ENCODE results near the gene UNC13A.

UNC13A gene

GRCh38 chr19:17669419-17669818 lies 18.7 kb downstream of the UNC13A start:
- no peak for DNase-seq (ENCODE audit: low spot score)

- no peak for DNase-seq (ENCODE audit: low spot score)
Measured at GRCh38 chr19:17665058-17665457, 23.1 kb downstream of the UNC13A start.

- no peak for DNase-seq (ENCODE audit: low spot score)
Measured at GRCh38 chr19:17659996-17660395, 28.2 kb downstream of the UNC13A start.

- DNase-seq (ENCODE audit: low spot score) = no peak
Measured at GRCh38 chr19:17658666-17659065, 29.5 kb downstream of the UNC13A start.

GRCh38 chr19:17658240-17658639 lies 29.9 kb downstream of the UNC13A start:
- no peak for DNase-seq (ENCODE audit: low spot score)

- no peak for DNase-seq (ENCODE audit: low spot score)
Measured at GRCh38 chr19:17656970-17657369, 31.2 kb downstream of the UNC13A start.

- no peak for DNase-seq (ENCODE audit: low spot score)
Measured at GRCh38 chr19:17655751-17656472, 32.2 kb downstream of the UNC13A start.

GRCh38 chr19:17654993-17655392 lies 33.2 kb downstream of the UNC13A start:
- peak; percentile 57 for DNase-seq (ENCODE audit: low spot score)

GRCh38 chr19:17652627-17653026 lies 35.5 kb downstream of the UNC13A start:
- no peak for DNase-seq (ENCODE audit: low spot score)

GRCh38 chr19:17648786-17649185 lies 39.4 kb downstream of the UNC13A start:
- DNase-seq (ENCODE audit: low spot score) = no peak

- DNase-seq (ENCODE audit: low spot score) = no peak
Measured at GRCh38 chr19:17648097-17648660, 40.0 kb downstream of the UNC13A start.

- DNase-seq (ENCODE audit: low spot score) = no peak
Measured at GRCh38 chr19:17647071-17648020, 40.8 kb downstream of the UNC13A start.

GRCh38 chr19:17646441-17646840 lies 41.7 kb downstream of the UNC13A start:
- DNase-seq (ENCODE audit: low spot score) = no peak

GRCh38 chr19:17645339-17645963 lies 42.7 kb downstream of the UNC13A start:
- no peak for DNase-seq (ENCODE audit: low spot score)

- DNase-seq (ENCODE audit: low spot score) = no peak
Measured at GRCh38 chr19:17642656-17643055, 45.5 kb downstream of the UNC13A start.

GRCh38 chr19:17641846-17642245 lies 46.3 kb downstream of the UNC13A start:
- DNase-seq (ENCODE audit: low spot score) = no peak

- no peak for DNase-seq (ENCODE audit: low spot score)
Measured at GRCh38 chr19:17641181-17641580, 47.0 kb downstream of the UNC13A start.

- no peak for DNase-seq (ENCODE audit: low spot score)
Measured at GRCh38 chr19:17633700-17634099, 54.5 kb downstream of the UNC13A start.

GRCh38 chr19:17632577-17632976 lies 55.6 kb downstream of the UNC13A start:
- DNase-seq (ENCODE audit: low spot score) = no peak

- no peak for DNase-seq (ENCODE audit: low spot score)
Measured at GRCh38 chr19:17629760-17630159, 58.4 kb downstream of the UNC13A start.

GRCh38 chr19:17627921-17628320 lies 60.2 kb downstream of the UNC13A start:
- no peak for DNase-seq (ENCODE audit: low spot score)

- DNase-seq (ENCODE audit: low spot score) = no peak
Measured at GRCh38 chr19:17627161-17627560, 61.0 kb downstream of the UNC13A start.

All from hematopoietic multipotent progenitor cell treated with erythropoietin and hydrocortisone succinate and interleukin-3 and kit ligand, for 17 days (in vitro differentiated cells).